GM18870 (cell line): Measurements from ENCODE around the gene LITAF.

Experiments
- ATAC-seq: cut with Tn5 transposase; IDR thresholded peaks from one replicate; pipeline ENCODE4 v1.9.1; 2021; ENCODE audit warnings: moderate library complexity; ENCODE audit not compliant: unreplicated experiment

Gene LITAF

DNA sequence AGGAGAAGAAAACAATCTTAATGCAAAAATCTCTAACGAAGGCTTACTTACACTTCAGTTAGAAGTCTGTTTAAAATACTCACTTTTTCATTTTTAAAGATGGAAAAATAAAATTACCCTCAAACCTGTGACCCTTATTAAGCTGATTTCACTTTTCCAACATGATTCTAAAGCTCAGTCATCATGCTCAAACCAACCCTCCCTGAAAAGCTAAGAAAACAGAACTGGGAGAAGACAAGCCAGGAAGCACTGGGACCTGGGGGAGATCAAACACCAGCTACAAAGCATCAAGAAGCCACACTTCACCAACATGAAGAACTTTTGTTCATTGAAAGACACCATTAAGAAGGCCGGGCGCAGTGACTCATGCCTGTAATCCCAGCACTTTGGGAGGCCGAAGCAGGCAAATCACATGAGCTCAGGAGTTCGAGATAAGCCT, 88.8 kb downstream of the LITAF start:
- no peak for ATAC-seq
